Bone marrow (tissue), 2 donors: ENCODE data around the gene GBF1.
"Not testable (repeated sequence)": the region's sequence is repeated elsewhere in the genome, so short reads cannot be mapped to it uniquely, and the experiment has no call there.

Experiments
- DNase-seq, 2 donors: peaks; one replicate each; lab custom pipeline; 2025; lab: John Stamatoyannopoulos, UW

Gene GBF1, protein sequence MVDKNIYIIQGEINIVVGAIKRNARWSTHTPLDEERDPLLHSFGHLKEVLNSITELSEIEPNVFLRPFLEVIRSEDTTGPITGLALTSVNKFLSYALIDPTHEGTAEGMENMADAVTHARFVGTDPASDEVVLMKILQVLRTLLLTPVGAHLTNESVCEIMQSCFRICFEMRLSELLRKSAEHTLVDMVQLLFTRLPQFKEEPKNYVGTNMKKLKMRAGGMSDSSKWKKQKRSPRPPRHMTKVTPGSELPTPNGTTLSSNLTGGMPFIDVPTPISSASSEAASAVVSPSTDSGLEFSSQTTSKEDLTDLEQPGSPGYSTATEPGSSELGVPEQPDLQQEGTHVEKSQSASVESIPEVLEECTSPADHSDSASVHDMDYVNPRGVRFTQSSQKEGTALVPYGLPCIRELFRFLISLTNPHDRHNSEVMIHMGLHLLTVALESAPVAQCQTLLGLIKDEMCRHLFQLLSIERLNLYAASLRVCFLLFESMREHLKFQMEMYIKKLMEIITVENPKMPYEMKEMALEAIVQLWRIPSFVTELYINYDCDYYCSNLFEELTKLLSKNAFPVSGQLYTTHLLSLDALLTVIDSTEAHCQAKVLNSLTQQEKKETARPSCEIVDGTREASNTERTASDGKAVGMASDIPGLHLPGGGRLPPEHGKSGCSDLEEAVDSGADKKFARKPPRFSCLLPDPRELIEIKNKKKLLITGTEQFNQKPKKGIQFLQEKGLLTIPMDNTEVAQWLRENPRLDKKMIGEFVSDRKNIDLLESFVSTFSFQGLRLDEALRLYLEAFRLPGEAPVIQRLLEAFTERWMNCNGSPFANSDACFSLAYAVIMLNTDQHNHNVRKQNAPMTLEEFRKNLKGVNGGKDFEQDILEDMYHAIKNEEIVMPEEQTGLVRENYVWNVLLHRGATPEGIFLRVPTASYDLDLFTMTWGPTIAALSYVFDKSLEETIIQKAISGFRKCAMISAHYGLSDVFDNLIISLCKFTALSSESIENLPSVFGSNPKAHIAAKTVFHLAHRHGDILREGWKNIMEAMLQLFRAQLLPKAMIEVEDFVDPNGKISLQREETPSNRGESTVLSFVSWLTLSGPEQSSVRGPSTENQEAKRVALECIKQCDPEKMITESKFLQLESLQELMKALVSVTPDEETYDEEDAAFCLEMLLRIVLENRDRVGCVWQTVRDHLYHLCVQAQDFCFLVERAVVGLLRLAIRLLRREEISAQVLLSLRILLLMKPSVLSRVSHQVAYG (N-terminal part only)

DNA sequence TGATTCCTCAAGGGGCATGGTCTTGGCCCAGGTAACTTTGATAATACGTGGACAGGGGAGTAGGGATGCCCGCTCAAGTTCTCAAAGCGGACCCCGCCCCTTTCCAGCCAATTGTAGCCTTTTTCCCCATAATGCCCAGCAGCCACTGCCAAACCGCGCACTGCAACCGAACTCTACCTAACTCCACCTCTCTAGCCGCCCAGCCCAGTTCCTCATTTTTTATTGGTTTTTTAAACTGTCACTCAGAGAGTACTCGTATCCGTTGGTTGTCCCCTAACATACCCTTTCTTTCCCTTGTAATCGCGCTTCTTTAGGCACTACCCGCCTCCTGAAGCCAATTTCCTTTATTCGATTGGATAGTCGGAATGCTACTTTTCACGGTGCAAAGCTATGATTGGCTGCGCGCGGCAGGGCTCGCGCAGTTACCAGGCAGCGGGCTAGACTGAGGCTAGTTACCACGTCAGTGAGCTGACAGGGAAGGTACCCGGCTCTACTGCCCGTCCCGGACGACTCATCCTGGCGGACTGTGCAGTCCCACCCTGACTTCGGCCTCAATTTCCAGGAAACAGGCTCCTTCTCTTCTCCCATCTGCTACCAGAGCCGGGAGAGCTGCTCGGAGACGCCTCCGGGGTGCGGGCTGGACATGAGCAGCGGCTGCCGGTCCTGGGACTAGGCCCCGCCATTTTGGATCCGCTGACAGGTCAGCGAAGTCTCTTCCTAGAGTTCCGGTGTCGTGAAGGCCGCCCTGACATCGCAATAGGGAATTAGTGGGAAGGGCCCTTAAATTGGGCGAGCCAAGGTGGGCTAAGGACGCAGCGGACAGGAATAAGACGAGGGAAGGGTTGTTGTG is at the start of gene GBF1:
TSS of gene GBF1 (plus strand) at position 451 of the 850 bp plus-strand sequence. CDS start 13,407 bp downstream, outside the sequence.
- DNase-seq, result peak; percentile 84 to 100

DNA sequence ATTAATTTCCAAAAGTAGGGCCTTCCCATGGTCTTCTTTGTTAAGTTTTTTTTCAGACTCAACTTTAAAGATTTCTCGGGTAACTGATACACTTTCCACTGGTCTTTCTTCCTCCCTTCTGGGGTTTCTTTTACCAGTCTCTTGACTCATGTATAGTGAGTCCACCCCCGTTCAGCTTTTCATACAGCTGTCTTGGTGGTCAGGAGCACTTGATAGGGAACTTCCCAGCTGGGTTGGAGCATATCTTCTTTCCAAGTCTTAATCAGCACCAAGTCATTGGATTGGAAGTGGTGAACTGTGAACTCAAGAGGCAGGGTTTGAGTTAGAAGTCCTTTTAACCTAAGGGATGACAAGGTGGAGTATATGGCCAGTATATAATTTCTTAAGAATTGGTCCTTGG is 48.4 kb upstream of the GBF1 start:
- DNase-seq, result no peak

DNA sequence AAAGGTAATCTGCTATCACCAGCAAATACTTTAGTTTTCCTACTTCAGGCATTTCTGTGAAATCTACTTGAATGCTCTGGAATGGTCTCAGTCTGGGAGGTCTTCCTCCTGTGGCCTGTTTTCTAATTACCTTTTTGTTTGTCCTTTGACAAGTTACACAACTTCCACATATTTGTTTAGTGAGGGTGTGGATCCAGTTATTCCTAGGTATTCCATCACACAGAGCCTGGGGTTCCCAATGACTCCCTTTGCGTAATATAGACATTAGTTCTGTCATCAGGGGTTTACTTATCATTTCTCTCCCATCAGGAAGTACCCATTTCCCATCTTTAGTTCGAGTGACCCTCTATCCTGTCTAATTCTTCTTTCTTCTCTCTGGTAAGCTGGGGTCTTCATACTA is 47.3 kb upstream of the GBF1 start:
- no peak for DNase-seq

DNA sequence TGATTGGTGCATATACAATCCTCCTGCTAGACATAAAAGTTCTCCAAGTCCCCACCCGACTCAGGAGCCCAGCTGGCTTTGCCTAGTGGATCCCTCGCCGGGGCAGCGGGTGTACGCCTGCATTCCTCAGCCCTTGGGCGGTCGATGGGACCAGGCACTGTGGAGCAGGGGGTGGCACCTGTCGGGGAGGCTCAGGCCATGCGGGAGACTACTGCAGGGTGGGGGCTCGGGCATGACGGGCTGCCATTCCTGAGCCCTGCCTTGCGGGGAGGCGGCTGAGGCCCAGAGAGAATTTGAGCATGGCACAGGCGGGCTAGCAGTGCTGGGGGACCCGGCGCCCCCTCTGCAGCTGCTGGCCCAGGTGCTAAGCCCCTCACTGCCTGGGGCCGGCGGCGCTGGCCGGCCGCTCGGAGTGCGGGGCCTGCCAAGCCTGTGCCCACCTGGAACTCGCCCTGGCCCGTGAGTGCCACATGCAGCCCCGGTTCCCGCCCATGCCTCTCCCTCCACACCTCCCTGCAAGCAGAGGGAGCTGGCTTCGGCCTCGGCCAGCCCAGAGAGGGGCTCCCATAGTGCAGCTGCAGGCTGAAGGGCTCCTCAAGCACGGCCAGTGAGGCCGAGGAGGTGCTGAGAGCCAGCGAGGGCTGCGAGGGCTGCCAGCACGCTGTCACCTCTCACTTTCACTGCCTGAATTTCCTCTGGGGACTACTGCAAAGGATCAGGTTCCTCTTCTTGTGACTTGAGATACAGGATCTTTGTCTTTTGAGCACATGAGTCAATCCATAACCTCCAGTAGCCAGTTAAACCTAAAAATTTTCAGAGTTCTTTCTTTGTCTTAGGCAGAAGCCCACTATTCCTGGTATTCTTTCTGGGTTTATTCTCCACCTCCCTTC is 44.3 kb upstream of the GBF1 start:
- no peak for DNase-seq

DNA sequence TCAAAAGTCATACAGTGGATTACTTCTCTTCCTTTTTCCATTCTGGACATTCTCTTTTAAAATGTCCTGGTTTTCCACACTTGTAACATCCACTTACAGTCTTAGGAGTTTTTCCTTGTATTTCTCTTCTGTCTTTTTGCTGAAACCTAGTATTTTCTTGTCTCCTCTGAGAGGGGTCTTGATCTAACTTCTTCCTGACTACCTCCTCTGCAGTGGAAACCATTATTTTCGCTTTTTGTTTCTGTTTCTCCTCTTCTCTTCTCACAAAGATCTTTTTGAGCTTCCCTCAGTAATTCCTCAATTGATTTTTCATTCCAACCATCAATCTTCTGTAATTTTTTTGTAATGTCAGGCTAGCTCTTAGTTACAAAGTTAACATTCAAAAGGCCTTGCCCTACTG is 42.9 kb upstream of the GBF1 start:
- no peak for DNase-seq

DNA sequence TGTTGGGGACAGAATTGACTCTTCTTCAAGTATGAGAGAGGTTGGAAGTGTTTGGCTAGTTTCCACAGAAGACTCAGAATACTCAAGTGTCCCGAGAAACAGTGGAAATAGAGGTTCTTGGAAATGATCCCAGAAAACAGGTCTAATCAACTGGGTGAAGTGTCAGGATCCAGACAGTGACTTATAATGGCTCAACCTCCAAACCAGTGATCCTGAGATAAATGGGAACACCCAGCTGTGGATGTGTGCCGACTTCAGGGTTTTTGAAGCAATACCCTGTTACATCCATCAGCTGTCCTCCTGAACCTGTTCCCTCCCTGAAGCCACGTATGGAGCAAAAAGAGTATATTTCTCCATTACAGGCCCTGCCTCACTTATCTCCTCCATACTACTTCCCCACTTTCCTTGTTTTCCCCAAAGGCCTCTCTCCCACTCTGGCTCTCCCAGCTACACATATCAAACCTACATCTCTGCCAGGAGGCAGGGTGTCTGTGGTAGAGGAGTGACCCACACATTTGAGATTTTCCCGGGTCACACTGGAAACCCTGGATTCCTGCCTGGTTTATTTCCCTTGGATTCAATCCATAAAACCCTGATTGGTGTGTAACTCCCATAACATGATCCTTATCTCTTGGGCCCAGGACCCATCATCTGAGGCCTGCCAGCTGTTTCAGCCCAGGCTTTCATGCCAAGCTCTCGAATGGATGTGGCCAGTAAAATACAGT is 36.9 kb upstream of the GBF1 start:
- DNase-seq, result no peak

DNA sequence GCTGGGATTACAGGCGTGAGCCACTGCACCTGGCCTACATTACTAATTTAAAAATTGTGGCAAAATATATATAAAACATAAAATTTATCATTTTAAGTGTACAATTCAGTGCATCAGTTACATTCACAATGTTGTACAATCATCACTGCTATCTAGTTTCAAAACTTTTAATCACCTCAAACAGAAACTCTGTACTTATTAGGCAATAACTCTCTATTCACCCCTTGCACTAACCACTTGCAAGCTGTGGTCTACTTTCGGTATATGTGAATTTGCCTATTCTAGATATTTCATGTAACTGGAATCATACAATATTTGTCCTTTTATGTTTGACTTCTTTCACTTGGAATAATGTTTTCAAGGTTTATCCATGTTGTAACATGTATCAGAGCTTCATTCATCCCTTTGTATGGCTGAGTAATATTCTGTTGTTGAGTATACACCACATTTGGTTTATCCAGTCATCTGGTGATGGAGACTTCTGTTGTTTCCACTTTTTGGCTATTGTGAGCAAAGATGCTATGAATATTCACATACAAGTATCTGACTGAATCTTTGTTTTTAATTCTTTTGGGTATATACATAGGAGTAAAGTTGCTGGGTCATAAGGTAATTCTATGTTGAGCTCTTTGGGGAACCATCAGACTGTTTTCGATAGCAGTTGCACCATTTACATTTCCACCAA is 33.6 kb upstream of the GBF1 start:
- DNase-seq, result no peak

DNA sequence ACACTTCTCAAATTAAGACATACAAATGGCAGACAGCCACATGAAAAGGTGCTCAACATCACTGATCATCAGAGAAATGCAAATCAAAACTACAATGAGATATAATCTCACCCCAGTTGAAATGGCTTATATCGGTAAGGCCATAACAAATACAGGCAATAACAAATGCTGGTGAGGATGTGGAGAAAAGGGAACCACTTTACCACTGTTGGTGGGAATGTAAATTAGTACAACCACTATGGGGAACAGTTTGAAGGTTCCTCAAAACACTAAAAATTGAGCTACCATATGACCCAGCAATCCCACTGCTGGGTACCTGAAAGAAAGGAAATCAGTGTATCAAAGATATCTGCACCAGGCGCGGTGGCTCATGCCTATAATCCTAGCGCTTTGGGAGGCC is 31.7 kb upstream of the GBF1 start:
- not testable (repeated sequence) for DNase-seq

DNA sequence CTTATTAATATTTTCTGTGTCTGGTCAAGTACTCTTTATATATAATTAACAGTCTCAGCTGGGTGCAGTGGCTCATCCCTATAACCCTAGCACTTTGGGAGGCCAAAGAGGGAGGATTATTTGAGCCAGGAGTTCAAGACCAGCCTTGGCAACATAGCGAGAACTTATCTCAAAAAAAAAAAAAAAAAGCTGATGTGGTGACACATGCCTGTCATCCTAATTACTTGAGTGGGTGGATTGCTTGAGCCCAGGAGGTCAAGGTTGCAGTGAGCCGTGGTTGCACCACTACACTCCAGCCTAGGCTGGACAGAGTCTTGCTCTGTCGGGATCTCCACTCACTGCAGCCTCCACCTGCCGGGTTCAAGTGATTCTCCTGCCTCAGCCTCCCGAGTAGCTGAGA is 26.0 kb upstream of the GBF1 start:
- no peak for DNase-seq

DNA sequence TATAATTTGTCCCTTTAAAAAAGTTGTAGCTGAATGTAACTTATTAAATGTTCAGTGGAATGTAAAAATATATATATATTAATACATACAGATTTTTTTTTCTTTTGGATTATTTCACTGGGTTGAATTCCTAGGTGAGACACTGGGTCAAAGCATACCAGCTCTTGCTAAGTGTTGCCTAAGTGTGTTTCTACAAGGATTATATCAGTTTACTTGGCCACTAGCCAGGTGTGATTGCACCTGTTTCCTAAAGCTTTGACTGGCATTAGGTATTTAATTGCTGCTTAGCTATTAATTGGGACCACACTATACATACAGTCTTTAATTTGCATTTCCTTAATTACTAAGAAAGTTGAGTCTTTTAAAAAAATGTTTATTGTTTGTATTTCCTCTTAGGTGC is 24.7 kb upstream of the GBF1 start:
- DNase-seq, result no peak

DNA sequence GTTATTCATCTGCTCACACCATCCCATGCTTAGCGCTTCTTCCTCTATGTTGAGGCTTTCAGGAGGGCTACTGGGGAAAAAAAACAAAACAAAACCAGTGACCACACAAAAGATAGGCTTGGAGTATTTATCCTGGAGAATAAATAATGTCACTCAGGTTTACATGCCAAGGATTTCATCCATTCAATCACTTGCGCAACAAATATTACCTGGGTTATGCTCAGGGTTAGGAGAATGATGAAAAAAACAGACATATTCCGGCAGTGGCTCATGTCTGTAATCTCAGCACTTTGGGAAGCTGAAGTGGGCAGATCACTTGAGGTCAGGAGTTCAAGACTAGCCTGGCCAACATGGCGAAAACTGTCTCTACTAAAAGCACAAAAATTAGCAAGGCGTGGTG is 22.5 kb upstream of the GBF1 start:
- no peak for DNase-seq

DNA sequence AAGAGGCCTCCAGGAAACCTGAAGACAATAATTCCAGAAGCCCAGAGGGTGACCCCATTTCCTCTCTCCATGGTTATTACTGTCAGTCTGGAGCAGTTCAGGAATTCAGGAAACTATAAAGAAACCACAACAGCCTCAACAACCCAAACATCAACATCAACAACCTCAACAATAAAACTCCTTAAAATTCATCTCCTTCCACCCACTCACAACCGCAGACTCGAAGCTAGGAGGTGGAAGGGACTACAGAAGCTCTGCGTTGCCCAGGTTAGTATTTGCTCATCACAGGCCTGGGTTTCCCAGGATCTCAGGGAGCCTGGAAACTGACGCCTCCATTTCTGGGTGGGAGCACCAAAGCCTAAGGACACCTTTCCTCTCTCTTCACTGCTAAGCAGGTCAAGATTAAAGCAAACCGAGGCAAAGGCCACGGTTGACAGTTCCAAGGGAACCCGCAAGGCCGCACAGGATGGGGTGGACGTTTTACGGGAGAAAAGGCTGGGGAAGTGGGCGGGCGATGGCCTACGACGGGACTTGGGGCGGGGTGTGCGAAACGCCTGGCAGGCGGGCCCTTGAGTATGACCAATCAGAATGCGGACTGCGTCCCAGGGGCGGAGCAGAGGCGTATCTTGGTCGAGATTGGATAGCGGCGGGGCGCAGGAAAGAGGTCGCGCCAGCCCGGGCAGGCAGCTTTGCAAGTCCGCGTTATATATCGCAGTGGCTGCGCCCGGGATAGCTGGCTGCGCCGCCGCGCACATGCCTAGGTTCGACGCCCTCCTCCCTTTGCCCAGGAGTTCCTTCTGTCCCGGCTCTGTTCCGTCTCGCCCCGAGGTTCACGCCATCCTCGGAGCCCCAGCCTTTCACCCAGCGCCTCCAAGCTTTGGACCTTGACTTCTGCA is 19.4 kb upstream of the GBF1 start, which contains the start of gene ELOVL3:
TSS of gene ELOVL3 (plus strand) at position 654 of the 896 bp plus-strand sequence. CDS start 250 bp downstream, outside the sequence.
- peak; percentile 43 to 65 for DNase-seq

DNA sequence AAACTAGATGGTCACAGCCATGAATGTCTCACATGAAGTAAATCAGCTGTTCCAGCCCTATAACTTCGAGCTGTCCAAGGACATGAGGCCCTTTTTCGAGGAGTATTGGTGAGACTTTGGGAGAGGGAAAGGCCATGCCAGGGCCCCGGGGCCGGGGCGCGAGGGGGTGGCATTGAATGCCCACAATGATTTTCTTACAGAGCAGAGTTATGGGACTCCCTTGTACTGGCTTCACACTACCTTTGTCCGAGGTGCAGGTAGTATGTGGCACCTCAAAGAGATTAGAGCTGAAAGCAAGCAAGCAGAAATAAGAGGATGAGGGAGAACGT is 18.8 kb upstream of the GBF1 start:
- DNase-seq, result no peak

DNA sequence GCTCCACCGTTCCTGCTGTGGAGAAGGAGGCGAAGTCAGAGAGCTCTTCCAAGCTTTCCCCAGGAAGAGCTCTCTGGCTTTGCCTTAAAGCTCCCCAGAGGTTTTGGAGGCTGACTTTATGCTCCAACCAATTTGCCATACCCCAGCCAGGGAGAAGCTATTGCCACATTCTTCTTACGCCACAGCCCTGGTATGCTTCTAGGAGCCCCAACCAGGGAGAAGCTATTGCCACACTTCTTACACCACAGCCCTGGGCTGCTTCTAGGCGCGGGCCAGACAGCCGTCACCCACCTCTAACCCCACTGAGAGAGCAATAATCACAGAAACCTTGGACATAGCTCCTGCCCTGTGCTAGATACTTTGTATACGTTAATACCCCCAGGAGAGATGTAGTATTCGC is 18.3 kb upstream of the GBF1 start:
- DNase-seq, result peak in 1 of 2 donors; percentile 17

DNA sequence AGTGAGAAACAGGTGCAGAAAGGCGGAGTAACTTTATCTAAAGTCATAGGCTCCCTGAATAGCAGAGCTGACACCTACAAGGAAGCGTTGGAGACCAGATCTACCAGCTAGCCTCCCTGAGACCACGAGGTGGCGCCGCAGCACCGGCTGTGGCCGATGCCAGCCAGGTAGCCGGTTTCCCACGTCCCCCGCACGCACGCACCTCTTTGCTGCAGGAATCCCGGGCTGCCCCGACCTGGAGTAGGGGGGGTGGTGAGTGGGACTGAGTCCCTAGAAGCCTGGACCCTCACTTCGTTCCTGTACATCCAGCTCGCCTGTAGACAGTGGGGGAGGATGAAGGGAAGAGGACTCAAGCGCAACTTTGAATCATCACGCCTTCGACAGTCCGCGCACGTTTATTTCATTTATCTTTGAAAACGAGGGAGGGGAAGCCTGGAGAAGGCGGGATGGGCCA is 15.5 kb upstream of the GBF1 start:
- DNase-seq, result peak; percentile 40 to 62

DNA sequence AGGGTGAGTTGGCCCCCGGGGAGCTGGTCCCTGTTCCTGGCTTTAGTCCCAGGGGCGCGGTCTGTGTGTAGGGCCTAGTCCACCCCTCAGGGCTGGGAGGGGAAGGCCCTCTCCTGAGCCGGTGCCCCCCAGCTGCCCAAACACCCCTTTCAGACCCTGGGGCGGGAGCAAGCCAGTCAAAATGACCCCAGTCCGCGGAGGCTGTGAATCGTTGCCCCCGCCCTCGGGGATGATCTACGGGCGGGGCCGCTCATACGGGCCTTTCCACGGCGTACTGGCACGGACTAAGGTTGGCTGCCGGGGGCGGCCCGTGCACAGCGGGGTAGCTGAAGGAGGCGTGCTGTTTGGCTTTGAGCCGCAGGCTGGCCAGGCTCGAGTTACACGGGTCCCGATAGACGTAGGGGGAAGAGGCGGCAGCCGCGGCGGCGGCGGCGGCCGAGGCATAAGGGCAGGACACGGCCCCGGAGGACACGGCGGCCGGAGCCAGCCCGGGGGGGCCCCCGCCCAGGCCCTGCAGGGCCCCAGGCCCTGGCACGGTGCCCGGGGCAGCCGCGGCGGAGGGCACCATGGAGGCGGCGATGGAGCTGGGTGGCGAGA is 15.0 kb upstream of the GBF1 start:
- peak in 1 of 2 donors; percentile 43 for DNase-seq

DNA sequence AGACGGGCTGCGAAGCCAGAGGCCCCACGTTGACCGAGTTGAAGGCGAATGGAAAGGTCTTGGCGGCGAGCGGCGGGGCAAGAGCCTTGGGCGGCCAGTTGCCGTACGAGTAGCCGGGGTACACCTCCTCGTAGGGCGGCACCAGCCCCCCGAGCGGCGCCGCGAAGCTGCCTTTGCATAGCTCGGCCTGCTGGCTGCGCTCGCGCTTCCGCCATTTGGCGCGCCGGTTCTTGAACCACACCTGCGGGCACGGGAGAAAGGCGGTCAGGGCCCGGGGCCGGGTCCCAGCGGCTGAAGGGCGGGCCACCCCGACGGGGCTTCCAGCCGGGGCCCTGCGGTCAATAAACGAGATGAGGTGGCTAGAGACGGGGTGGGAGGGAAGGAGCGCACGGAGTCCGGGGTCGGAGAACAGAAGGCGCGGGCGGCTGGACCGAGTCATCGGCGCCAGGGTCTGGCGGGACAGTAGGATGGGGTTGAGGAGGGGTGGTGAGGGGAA is 14.4 kb upstream of the GBF1 start:
- no peak for DNase-seq
